GM10847 (cell line): ENCODE results near the gene WRAP73.

Experiments used
- POLR2A ChIP-seq: IDR thresholded peaks from 2 replicates; pipeline ENCODE4 v1.6.1; 2011; ENCODE audit not compliant: insufficient read length; ENCODE audit errors: extremely low read depth

The WRAP73 gene

DNA sequence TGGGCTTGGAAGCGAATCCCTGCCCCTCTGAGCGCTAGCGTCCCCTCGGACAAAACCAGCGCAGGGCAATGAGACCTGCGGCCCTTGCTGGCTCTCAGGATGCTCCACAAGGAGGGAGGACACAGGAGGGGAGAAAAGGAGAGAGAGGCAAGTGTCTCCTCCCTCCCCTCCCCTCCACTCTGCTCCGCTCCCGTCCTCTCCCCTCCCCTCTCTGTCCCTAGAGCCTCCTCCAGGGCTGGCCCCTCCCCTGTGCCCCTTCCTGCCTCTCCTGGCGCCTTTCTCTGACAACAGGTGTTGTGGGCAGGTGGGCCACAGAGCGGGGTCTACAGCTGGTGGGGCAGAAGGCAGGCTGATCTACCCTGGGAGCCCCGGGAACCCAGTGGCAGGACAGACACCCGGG, 37.6 kb upstream of the WRAP73 start:
- no peak for TF ChIP-seq POLR2A

DNA sequence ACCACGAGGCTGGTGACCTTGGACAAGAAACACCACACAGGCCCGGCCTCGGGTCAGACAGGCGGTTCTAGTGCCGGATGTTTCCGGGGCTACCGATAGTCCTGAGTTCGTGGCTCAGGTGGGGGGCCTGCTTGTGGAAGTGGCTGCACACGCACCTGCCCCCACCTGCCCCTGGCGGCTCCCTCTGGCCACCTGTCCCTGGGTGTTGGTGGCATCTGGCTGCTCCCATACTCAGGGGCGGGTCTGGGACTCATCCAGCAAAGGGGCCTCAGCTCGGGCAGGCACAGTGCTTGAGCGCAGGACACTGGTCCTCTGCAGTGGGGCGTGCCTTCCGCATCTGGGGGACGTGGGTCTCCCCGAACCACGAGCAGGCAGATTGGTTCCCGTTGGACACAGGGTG, 36.0 kb upstream of the WRAP73 start:
- no peak for TF ChIP-seq POLR2A

DNA sequence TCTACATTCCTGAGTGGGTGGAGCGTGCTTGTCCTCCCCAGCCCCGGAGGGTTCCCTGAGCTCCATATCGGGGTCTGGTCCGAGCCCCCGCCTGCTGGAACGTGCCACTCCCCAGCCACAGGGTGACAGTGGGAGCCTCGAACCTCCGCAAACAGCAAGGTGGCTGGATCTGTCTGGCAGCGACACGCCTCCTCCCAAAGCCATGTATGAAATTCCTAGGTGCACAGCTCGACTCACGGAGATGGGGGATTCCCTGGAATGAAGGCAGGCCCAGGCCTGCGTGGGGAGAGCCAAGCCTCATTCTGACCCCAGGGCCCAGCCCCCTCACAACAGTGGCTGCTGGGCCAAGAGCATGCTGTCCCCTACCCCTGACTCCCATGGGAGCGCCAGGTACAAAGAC, 35.3 kb upstream of the WRAP73 start:
- no peak for TF ChIP-seq POLR2A

DNA sequence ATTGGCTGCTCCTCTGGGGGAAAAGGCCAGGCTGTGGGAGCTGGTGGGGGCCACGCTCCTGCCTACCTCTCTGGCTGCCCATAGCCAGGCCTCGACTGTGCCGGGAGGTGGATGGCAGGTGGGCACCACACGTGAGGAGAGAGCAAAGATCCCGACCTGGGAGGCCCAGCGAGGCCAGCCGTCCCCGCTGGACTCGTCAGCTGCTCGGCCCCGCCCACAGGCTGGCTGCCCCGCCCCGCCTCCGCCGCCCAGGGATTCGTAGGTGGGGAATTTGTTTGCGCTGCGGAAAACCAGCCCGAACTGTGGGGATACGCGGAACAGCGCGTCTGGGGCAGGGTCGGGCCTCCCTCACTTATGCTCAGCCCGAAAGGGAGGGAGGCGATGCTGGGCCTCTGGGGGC, 34.1 kb upstream of the WRAP73 start:
- TF ChIP-seq POLR2A: no peak

DNA sequence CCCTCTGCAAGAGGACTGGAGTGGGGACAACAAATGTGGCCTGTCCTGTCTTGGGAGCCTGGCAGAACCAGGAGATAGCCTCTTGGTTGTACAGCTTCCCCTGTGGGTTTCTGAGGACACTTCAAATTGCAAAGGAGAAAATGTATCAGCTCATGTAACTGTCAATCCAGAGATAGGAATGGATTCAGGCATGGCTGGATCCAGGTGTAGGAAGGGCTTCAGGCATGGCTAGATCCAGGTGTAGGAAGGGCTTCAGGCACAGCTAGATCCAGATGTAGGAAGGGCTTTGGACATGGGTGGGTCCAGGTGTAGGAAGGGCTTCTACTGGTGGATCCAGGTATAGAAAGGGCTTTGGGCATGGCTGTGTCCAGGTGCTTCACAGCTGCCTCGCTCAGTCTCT, 33.3 kb upstream of the WRAP73 start:
- TF ChIP-seq POLR2A: no peak

DNA sequence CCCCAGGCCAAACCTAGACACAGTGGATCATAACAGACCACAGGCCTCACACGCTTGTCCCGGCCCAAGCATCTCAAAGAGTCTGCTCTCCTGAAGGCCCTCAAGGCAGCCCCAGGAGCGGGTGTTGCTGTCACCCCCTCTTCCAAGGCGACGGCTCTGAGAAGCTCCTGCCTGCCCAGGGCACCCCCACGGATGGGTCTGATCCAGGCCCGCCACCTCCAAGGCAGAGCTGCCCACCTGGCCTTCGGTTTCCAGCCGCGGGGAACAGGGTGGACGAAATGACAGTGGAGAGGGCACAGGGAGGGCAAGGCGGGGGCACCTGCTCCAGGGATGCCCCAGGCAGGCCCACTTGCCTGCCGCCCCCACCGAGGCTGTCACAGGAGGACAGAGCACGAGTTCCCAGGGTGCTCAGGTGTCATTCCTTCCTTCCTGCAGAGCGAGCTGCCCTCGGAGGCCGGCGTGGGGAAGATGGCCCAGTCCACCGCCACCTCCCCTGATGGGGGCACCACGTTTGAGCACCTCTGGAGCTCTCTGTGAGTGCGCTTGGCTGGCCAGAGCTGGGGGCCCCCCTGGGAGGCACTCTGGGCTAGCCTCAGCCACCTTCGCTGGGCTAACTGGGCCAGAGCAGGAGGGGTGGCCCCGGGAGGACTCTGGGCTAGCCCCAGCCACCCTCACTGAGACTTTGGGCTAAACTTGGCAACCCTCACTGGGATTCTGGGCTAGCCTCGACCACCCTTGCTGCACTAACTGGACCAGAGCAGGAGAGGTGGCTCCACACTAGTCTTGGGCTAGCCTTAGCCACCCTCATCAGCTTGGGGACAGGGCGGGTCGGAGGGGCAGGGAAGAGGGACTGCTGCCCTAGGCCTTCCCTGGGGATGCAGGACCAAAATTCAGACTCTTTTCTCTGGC, 32.2 kb upstream of the WRAP73 start:
- no peak for TF ChIP-seq POLR2A

DNA sequence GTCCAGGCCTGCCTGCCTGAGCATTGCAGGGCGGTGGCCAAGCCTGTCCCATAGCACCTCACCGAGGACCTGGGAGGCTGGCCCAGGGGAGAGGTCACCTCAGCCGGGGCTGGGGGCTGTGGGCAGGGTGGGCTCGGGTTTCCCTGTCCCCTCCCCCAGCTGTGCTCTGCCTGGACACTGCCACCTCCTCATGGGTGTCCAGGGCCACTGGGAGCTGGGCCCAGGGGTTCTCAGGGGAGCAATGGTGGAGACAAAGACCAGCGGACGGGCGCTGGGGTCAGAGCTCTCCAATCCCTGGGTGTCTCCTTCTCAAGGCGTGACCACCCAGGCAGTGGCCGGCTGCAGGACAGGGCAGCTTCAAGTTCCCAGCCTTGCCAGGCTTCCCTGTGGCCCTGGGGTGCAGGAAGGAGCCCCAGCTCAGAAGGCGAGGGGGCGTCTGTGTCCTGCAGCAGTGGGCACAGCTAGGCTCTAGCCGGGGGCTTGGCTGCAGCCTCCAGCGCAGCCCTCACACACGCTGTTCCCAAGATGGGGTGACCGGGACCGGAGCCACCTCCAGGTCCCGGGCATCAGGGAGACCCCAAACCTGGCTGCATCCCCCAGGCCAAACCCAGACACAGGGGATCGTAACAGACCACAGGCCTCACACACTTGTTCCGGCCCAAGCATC, 31.5 kb upstream of the WRAP73 start:
- no peak for TF ChIP-seq POLR2A

DNA sequence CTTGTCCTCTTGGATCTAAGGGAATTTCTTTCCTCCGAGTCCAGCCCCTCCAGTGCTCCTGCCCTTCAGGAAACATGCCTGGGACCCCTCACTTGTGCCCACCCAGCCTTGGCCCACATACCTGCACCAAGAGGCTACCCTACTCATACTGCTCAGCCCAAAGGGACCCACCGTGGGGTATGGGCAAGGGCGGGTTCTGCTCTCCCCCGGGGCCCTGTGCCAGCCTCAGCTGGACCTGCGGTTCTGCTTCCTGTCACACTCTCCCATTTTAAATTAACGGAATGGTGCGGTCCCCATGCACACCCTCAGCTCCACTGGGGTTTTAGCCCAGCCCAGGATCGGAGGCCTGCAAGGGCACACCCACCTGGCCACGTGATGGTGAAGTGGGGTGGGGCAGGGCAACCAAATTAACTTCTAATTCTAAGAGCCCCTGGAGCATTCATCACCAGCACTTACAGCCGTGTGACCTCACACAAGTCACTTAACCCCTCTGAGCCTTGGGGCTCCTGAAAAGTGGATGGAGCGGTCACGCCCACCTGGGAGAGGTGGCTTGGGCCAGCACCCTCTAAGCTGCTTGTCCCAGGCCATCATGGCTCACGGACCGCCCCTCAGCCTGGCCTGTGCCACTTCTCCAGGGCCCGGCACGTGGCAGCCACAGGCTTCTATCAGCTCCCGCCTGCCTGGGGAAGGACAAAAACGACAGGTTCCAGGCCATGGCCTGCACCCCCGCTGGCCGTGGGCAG, 30.8 kb upstream of the WRAP73 start:
- no peak for TF ChIP-seq POLR2A

DNA sequence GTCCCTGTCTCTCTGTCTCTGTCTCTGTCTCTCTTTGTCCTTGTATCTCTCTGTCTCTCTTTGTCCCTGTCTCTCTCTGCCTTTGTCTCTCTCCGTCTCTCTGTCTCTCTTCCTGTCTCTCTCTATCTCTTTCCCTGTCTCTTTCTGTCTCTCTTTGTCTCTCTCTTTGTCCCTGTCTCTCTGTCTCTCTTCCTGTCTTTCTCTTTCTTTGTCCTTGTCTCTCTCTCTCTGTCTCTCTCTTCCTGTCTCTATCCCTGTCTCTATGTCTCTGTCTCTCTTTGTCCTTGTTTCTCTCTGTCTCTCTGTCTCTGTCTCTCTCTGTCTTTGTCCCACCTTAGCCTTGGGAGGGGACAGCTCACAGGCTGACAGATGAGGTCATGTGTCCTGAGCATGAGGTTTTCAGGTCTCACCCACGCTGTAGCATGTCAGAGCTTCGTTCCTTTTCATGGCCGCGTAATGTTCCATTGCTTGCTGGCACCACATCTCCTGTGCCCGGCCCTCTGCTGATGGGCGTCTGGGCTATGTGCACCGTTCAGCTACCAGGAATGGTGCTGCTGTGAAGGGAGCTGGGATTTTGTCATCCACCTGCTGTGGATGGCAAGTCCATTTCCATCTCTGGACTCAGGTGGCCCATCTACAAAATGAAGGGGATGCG, 30.0 kb upstream of the WRAP73 start:
- TF ChIP-seq POLR2A: no peak

DNA sequence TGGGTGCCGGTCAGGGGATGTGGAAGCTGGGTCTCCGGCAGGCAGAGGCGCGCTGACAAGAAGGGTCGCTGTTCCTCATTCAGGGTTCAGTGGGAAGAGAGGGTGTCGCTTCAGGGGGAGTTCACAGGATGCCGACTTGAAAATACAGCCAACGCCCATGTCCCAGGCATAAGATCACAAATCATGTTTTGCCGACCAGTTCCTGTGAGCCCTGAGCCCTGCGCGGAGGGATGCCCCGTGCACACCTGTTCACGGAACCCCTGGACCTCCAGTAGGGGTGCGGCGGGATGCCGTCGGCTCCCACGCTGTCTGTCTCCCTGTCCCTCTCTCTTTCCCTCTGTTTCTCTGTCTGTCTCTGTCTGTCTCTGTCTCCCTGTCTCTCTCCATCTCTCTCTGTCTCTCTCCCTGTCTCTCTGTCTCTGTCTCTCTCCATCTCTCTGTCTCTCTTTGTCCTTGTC, 29.2 kb upstream of the WRAP73 start:
- TF ChIP-seq POLR2A: no peak

DNA sequence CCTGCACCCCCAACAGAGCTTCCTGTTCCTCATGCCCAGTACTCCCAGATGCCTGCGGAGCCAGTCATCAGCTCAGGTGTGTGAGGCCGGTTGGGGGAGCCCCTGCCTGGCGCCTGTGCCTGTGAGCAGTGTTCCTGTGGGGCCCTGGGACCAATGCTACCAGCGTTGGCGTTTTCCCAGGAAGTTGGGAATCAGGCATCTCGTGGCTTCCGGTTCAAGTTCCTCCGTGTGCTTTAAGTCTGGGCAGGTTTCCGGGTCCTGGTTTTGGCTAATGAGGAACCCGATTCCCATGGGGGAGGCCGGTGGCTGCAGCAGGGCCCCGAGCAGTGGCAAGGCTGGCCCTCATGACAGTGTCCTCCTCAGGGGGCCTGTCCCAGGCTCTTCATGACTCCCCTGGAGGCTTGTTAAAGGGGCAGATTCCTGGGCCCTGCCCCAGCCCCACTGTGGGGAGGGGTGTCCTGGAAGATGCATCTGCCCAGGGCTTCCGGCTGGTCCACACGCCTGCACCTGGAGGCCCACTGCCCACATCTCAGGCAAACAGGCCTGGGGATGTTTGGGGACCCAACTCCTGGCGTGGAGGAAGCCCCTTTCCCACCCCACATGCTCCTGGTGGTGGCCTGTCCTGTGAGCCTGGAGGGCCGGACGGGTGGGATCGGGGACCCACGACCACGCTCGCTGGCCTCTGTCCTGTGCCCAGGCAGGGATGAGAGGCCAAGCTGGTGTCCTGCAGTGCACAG, 28.6 kb upstream of the WRAP73 start:
- TF ChIP-seq POLR2A: no peak

DNA sequence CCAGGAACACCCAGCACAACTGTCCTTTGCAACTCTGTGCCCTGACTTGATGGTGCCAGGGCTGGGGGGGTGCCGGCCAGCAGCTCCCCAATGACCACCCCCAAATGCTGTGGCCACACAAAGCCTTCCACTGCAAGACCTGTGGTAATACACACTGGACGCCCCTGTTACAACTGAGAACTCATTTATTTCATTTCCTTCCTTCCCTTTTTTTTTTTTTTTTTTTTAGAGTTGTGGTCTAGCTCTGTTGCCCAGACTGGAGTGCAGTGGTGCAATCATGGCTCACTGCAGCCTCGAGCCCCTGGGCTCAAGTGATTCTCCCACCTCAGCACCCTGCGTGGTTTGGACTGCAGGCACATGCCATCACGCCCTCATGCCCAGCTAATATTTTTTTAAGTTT, 27.6 kb upstream of the WRAP73 start:
- no peak for TF ChIP-seq POLR2A

DNA sequence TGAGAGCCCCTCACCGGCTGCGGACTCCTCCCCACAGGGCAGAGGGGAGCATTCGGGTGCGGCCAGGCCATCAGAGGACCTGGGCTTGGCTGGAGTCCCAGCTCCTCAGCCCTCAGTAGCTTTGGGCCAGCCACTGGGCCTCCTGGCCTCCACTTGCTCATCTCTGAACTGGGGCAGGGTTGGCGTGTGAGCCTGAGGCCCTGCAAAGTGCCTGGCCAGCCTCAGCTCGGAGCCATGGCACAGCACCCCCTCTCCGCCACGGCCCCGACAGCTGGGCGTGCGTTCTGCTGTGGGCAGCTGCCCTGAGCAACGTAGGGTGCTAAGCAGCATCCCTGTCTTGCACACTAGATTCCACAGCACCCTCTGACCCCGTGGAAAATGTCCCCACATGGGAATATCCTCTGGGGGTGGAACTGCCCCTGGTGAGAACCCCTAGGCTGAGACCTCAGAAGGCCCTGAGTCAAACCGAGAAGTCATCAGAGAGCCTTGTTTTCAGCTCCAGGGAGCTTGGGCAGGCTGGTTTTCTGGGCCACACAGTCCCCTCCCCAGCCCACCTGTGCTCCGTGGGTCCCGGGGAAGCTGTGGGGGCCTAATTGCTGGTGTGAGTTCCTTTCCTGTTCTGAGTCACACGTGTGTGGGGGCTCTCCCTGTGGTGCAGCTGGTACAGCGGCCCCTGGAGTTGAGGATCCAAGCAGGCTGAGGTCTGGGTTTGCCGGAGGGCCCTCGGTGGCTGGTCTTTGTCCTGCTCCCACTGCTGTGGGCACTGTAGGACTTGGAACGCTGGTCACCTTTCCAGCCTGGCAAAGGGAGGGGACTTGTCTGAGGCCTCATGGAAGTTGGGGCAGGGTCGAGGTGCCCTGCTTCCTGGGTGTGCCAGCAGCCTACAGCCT, 26.9 kb upstream of the WRAP73 start:
- no peak for TF ChIP-seq POLR2A

DNA sequence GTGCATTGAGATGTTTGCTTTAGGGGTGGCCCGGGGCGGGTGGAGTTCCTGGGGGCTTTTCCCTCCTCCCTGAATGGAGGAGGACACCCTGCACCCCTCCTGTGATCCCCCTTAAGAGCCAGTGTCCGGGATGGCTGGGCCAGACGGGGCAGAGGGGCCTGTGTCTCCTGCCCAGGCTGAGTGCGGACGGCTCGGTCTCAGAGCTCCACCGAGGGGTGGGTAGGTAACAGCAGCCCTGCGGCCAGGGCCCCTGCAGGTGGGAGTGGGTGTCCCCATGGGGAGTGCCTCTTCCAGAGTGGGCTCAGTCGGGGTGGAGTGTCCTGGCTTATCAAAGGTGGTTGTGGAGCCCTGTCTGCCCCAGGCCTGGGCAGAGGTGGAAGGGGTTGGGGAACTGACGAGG, 25.5 kb upstream of the WRAP73 start:
- TF ChIP-seq POLR2A: no peak
